ENCODE data around the gene FAM120C. TPM values are rescaled to one million over a fixed set of nuclear protein-coding genes. Genes with fewer than 3 reads are reported as not detected.
A peak's percentile ranks its signal among the peaks of the same experiment; 100 is the strongest.

FAM120C gene
- total RNA-seq, 1 donor, result 8.0 TPM

GRCh38 chrX:54213603-54214002 lies 30.5 kb upstream of the FAM120C start:
- no peak overlapping the region for H3K27ac ChIP-seq (ENCODE audit: low read depth, low read length)
- H4K20me1 ChIP-seq (ENCODE audit: insufficient read depth, low read length), result no peaks in the 10 kb centered on the region

GRCh38 chrX:54208531-54208930 lies 25.5 kb upstream of the FAM120C start:
- Histone ChIP-seq H3K4me2 (ENCODE audit: insufficient read depth, low read length) (no peak overlapping the region), H3K4me3 (ENCODE audit: insufficient read depth, low read length) (no peak overlapping the region), H3K27me3 (ENCODE audit: insufficient read depth, low read length) (no peaks in the 10 kb centered on the region), H2AFZ (ENCODE audit: low read length) (peak overlapping the region; percentile 35), H3K9me3 (ENCODE audit: low read depth, low read length) (no peaks in the 10 kb centered on the region), H3K4me1 (ENCODE audit: insufficient read depth, low read length) (peaks cover 5% of the 10 kb centered on the region), H3K27ac (ENCODE audit: low read depth, low read length) (no peak overlapping the region), H3K79me2 (ENCODE audit: insufficient read depth, low read length) (no peaks in the 10 kb centered on the region), H4K20me1 (ENCODE audit: insufficient read depth, low read length) (no peaks in the 10 kb centered on the region), H3K36me3 (ENCODE audit: insufficient read depth, low read length) (no peaks in the 10 kb centered on the region)
- no peak for TF ChIP-seq CTCF (IDR thresholded peaks at IDR 0.05; ENCODE audit: extremely low read depth, low read depth, low read length)
- peak; percentile 91 for DNase-seq (ENCODE audit: insufficient read length, low spot score, missing footprints)

More at GRCh38 chrX:54213603-54214002, 30.5 kb upstream of the FAM120C start:
- DNase-seq (ENCODE audit: insufficient read length, low spot score, missing footprints), result no peak
- Histone ChIP-seq H2AFZ (ENCODE audit: low read length) (no peak overlapping the region), H3K79me2 (ENCODE audit: insufficient read depth, low read length) (no peaks in the 10 kb centered on the region), H3K27me3 (ENCODE audit: insufficient read depth, low read length) (no peaks in the 10 kb centered on the region), H3K4me2 (ENCODE audit: insufficient read depth, low read length) (no peak overlapping the region), H3K4me3 (ENCODE audit: insufficient read depth, low read length) (no peak overlapping the region), H3K9me3 (ENCODE audit: low read depth, low read length) (no peaks in the 10 kb centered on the region), H3K4me1 (ENCODE audit: insufficient read depth, low read length) (peaks cover 5% of the 10 kb centered on the region), H3K36me3 (ENCODE audit: insufficient read depth, low read length) (no peaks in the 10 kb centered on the region)
- TF ChIP-seq CTCF (IDR thresholded peaks at IDR 0.05; ENCODE audit: extremely low read depth, low read depth, low read length), result no peak

GRCh38 chrX:54198262-54198661 lies 15.2 kb upstream of the FAM120C start:
- no peaks in the 10 kb centered on the region for H4K20me1 ChIP-seq (ENCODE audit: insufficient read depth, low read length)

GRCh38 chrX:54194982-54195588 lies 12.0 kb upstream of the FAM120C start:
- H3K4me3 ChIP-seq (ENCODE audit: insufficient read depth, low read length), result no peak overlapping the region
- no peak for DNase-seq (ENCODE audit: insufficient read length, low spot score, missing footprints)
- H3K4me2 ChIP-seq (ENCODE audit: insufficient read depth, low read length), result no peak overlapping the region
- H3K27me3 ChIP-seq (ENCODE audit: insufficient read depth, low read length), result peaks cover 13% of the 10 kb centered on the region
- no peaks in the 10 kb centered on the region for H3K4me1 ChIP-seq (ENCODE audit: insufficient read depth, low read length)
- no peak overlapping the region for H3K27ac ChIP-seq (ENCODE audit: low read depth, low read length)
- H2AFZ ChIP-seq (ENCODE audit: low read length), result no peak overlapping the region
- H3K36me3 ChIP-seq (ENCODE audit: insufficient read depth, low read length), result no peaks in the 10 kb centered on the region
- no peaks in the 10 kb centered on the region for H3K79me2 ChIP-seq (ENCODE audit: insufficient read depth, low read length)
- TF ChIP-seq CTCF (IDR thresholded peaks at IDR 0.05; ENCODE audit: extremely low read depth, low read depth, low read length), result no peak
- no peaks in the 10 kb centered on the region for H3K9me3 ChIP-seq (ENCODE audit: low read depth, low read length)
- no peaks in the 10 kb centered on the region for H4K20me1 ChIP-seq (ENCODE audit: insufficient read depth, low read length)

More at GRCh38 chrX:54198262-54198661, 15.2 kb upstream of the FAM120C start:
- Histone ChIP-seq H2AFZ (ENCODE audit: low read length) (no peak overlapping the region), H3K9me3 (ENCODE audit: low read depth, low read length) (no peaks in the 10 kb centered on the region), H3K4me3 (ENCODE audit: insufficient read depth, low read length) (no peak overlapping the region), H3K27me3 (ENCODE audit: insufficient read depth, low read length) (peaks cover 13% of the 10 kb centered on the region), H3K79me2 (ENCODE audit: insufficient read depth, low read length) (no peaks in the 10 kb centered on the region), H3K4me2 (ENCODE audit: insufficient read depth, low read length) (no peak overlapping the region), H3K4me1 (ENCODE audit: insufficient read depth, low read length) (no peaks in the 10 kb centered on the region), H3K27ac (ENCODE audit: low read depth, low read length) (no peak overlapping the region), H3K36me3 (ENCODE audit: insufficient read depth, low read length) (no peaks in the 10 kb centered on the region)
- no peak for TF ChIP-seq CTCF (IDR thresholded peaks at IDR 0.05; ENCODE audit: extremely low read depth, low read depth, low read length)
- DNase-seq (ENCODE audit: insufficient read length, low spot score, missing footprints), result no peak
